T-helper 2 cell (primary cell): Measurements from ENCODE around the gene DHRS7B.

ENCODE experiments used
- DNase-seq, 5 experiments: peaks; one replicate each; pipeline versions ENCODE4 v3.0.0 to v3.0.0-alpha.2; 2012 to 2022

Gene DHRS7B

DNA sequence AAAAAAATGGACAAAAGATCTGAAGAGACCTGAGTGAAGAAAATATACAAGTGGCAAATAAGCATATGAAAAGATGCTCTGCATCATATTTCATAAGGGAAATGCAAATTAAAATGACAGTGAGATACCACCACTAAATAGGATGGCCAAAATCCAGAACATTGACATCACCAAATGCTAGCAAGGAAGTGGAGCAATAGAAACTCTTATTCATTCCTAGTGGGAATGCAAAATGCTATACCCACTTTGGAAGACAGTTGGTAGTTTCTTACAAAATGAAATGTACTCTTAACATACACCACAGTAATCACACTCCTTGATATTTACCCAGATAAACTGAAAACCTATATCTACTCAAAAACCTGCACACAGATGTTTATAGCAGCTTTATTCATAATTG lies 33.6 kb downstream of the DHRS7B start:
- no peak for DNase-seq

DNA sequence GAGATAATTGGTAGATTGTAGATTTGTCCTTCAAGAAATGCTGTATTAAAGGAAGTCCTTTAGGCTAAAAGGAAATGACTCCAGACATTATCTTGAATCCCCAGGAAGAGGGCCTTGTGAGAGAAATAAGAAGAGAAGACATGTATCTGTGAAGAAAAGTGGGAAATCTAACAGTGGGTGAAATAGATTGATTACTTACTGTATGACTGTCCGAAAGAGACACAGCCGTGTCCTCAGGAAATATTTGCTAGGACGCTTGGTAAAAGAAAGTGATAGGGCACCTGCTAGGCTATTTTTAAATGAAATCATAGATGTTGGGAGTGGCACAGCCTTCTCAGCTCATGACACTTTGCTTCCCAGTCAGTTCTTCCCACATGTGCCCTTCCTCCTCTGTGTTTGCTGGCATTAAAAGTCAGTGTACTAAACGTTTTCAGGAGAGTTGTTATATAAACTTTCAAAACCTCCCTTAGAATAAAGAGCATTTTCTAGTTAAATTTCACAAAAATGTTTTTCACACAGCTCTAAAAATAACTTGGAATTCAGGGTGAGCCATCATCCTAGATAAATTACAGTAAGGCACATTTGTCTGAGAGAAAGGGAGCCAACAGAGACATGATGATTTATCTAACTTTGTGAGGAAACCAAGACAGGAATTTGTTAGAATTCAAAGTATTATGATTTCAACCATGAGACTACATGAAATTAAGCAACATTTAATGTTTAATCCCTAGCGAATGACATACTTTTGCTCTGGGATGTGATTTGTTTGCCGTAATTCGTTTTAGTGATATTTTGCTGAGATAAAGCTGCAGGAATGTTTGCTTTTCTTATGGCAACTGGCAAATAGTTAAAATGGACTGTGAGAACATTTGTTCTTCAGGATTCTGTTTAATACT lies 35.0 kb downstream of the DHRS7B start:
- DNase-seq: no peak

GRCh38 chr17:21162394-21162775 lies 35.6 kb downstream of the DHRS7B start:
- DNase-seq: no peak

DNA sequence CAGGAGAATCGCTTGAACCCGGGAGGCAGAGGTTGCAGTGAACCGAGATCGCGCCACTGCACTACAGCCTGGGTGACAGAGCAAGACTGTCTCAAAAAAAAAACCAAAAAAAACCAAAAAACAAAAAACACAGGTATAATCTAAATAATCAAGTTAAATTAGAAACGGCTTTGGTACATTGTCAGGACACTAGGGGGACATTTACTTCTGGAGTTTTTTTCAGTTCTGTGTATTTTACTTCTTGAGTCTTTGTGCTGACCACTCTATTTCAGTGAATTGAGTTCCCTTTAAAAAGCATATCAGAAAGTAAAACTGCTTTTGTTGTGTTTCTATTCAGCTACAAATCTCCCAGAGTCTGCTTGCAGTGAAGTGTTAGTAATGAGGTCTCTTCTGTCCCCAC lies 36.3 kb downstream of the DHRS7B start:
- no peak for DNase-seq

DNA sequence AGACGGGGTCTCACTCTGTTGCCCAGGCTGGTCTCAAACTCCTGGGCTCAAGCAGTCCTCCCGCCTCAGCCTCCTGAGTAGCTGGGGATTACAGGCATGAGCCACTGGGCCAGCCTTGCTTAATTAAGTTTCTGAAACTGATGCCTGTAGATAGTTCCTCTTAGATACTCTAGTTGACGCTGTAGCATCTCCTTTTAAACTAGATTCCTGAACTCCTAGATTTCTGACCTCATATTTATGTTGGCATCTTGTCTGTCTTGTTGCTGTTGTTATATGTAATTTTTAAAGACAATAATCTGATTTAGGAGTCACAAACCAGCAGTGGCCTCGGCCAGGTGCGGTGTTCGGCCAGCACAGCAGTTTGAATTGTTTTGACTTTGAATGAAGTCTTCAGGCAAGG lies 37.5 kb downstream of the DHRS7B start:
- no peak for DNase-seq

- no peak for DNase-seq
Measured at GRCh38 chr17:21164620-21165019, 37.9 kb downstream of the DHRS7B start.

GRCh38 chr17:21165922-21166594 lies 39.3 kb downstream of the DHRS7B start:
- no peak for DNase-seq

GRCh38 chr17:21166595-21167210 lies 39.9 kb downstream of the DHRS7B start:
- DNase-seq: no peak

- no peak for DNase-seq
Measured at GRCh38 chr17:21167303-21167702, 40.5 kb downstream of the DHRS7B start.

- no peak for DNase-seq
Measured at GRCh38 chr17:21168555-21168865, 41.7 kb downstream of the DHRS7B start.

DNA sequence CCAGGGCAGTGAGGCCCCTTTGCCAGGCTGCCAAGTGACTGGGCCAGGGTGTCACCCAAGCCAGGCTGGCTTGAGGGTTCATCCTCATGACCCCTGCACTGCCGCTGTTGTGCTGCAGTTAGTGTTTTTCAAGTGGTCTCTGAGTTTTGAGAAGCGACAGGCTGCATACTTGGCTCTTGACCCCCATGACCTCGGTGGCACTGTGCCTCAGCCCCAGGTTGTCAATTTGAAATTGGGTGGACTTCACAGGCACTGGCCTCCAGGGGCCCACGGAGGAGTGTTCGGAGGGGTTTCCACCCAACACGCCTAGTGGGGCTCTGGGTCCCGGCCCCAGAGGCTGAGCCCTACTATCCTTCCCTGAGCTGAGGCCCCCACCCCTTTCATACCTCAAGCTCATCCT lies 42.7 kb downstream of the DHRS7B start:
- no peak for DNase-seq

GRCh38 chr17:21170809-21171208 lies 44.0 kb downstream of the DHRS7B start:
- no peak for DNase-seq

DNA sequence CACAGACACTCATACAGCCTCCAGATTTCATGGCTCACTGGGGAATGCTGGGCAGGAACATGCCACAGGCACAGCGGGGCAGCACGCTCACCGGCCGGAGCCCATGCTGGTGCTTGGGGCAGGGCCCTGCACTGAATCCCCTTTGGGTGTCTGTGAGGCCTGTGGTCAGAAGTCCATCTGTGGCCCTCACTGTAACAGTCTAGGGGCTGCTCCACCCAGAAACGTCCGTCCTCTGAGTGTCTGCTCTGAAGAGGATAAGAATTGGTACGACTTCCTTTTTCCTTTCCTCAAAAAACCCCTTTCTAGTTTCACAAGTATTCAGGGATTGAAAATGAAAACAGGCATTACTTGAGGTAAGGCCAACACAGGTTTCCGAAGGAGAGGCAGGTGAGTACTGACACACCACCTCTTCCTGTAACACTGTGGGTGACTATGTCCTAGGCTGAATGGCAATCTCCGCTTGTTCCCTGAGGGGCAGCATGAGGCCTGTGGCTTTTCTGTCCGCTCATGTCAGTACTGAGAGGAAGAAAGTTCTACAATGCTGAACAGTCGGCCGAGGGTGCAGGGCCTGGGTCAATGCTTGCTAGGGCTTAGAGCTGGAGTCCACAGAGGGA lies 44.7 kb downstream of the DHRS7B start:
- no peak for DNase-seq

DNA sequence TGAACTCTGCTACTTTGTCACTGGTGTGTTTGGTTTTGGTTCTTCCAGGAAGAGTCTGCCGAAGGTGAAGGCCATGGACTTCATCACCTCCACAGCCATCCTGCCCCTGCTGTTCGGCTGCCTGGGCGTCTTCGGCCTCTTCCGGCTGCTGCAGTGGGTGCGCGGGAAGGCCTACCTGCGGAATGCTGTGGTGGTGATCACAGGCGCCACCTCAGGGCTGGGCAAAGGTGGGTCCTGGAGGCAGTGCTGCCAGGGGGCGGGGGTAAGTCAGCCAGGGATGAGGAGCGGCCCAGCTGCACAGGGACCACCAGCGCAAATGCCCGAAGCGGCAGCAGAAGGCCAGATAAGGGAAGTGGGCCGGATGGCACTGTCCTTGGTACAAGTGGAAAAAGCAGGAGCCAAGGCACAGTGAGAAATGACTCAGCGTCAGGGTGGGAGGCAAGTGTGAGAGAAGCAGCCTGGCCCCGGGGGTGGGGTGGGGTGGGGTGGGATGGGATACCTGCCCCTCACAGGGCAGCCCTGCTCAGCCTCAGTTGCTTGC lies 45.3 kb downstream of the DHRS7B start:
- DNase-seq: no peak

GRCh38 chr17:21172846-21173245 lies 46.1 kb downstream of the DHRS7B start:
- no peak for DNase-seq

- DNase-seq: no peak
Measured at GRCh38 chr17:21173543-21173942, 46.8 kb downstream of the DHRS7B start.

GRCh38 chr17:21174186-21174585 lies 47.4 kb downstream of the DHRS7B start:
- no peak for DNase-seq

GRCh38 chr17:21174713-21175112 lies 47.9 kb downstream of the DHRS7B start:
- no peak for DNase-seq

DNA sequence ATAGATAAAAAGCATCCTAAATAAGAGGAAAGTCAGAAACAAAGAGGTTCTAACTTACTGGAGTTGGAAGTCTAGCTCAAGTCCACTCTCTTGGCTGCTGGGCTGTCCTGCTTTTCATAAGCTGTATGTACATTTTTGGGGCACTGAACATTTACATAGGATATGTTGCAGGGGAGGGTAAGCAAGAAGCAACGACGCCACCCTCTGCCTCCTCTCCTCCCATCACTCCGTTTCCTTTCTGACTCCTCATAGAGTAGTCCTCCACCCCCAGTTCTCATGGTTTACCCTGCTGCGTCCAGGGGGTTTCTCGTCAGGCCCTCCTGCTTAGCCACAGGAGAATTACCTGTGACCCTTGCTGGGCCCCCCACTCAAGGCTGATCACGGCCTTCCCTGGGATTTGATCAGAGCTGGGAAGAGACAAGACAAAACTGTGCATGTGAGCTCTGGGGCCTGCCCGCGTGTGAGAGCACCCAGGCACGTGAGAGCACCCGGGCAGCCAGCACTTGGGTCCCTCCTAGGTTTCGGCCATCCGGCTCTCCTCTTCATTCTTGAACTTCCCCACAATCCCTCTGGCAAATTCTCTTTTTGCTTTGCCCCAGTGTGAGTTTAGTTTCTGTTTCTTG lies 50.1 kb downstream of the DHRS7B start:
- DNase-seq: no peak

DNA sequence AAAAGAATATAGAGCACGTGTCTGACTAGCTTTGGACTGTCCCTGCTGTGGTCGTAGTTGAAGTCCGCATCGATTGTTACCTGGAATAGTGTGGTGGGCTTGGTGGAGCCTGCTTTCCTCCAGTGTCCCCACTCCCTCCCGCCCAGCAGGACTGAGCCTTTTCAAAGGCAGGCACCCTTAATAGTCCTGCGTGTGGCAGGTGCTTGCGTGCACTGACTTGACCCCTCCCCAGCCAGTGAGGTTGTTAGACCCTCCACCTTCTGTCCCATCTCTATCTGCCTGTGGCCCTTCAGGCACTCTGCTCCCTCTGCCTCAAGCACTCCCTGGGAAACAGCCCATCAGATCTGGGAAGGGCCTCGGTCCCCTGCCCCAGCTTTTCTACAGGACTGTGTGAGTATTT lies 50.6 kb downstream of the DHRS7B start:
- no peak for DNase-seq

GRCh38 chr17:21177854-21178600 lies 51.3 kb downstream of the DHRS7B start:
- DNase-seq: no peak

DNA sequence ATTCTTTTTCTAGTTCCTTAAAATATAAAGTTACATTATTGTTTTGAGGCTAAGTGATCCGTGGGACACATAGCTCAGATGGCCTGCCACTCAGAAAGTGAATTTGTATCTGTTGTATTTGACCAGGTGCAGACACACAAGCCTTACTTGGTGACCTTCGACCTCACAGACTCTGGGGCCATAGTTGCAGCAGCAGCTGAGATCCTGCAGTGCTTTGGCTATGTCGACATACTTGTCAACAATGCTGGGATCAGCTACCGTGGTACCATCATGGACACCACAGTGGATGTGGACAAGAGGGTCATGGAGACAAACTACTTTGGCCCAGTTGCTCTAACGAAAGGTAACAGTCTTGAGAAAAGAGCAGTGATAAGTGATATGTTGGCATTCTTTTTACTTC lies 56.7 kb downstream of the DHRS7B start:
- DNase-seq: no peak
